ENCODE results near the gene DBN1. TPM values are rescaled to one million over a fixed set of nuclear protein-coding genes. Genes with fewer than 3 reads are reported as not detected.

The DBN1 gene
- total RNA-seq, 1 experiment from 2014 or later: 144 TPM

DNA sequence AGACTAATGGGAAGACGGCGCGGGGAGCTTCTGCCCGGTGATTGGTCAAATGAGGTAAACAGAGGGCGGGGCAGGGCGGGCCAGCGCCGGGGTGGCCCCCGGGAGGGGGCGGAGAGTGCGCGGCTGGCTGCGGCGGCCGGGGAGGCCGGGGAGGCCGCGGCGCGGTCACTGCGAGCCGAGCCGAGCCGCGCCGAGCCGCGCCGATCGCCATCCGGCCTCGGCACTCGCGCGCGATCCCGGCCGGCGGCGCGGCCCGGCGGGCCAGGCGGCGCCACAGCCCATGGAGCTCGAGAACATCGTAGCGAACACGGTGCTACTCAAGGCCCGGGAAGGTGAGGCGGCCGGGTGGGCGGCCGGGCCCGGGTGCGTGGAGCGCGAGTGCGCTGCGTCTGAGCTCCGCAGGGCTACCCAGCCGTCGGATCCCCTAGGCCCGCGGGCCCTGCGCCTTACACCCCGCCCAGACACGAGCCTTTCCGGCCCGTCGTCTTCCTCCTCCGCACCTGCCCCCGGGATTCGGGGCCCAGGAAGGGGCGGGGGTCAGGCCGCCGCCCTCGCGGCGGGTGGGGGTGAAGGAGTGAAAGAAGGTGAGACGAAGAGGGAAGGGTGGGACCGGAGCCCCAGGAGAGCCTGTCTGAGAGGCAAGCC lies 46.7 kb downstream of the DBN1 start, which contains the start of gene GRK6:
Gene GRK6, plus strand, starts transcription at position 111 of the 645 bp plus-strand sequence. Its CDS starts 170 bp downstream, at position 281.
- Histone ChIP-seq H3K9me3 (no peaks in the 10 kb centered on the region), H3K27me3 (replicated peaks; ENCODE audit: control insufficient read depth, insufficient read depth, low read length) (no peaks in the 10 kb centered on the region), H3K4me3 (ENCODE audit: low read depth, low read length) (peak within 1 kb of the TSS; percentile 97), H3K4me1 (peaks cover 15% of the 10 kb centered on the region), H3K36me3 (ENCODE audit: control insufficient read depth, insufficient read depth, low read length) (peaks cover 2% of the 10 kb centered on the region; the same call in 1 of the 2 replicates)
- Mint-ChIP-seq H3K9me3 (ENCODE audit: unreplicated experiment) (no peaks in the 10 kb centered on the region), H3K36me3 (ENCODE audit: insufficient read depth, unreplicated experiment) (peaks cover 18% of the 10 kb centered on the region), H3K27me3 (ENCODE audit: insufficient read depth, unreplicated experiment) (no peaks in the 10 kb centered on the region), H3K27ac (ENCODE audit: unreplicated experiment) (peak within 1 kb of the TSS; percentile 99), H3K4me3 (ENCODE audit: unreplicated experiment) (peak within 1 kb of the TSS; percentile 92), H3K4me1 (ENCODE audit: low read depth, unreplicated experiment) (peaks cover 12% of the 10 kb centered on the region)
- intact Hi-C loops (cut with micrococcal nuclease; ENCODE audit: unreplicated experiment): loop anchor here (1.0 to 2.0 kb wide), 4 partner anchors 20 to 71 kb away; partner anchors contain the start of genes PDLIM7 and PRR7
- ChIA-PET POLR2A (interaction anchor here (0.6 to 2.1 kb wide), 21 partner anchors 8 to 979 kb away, joined by 3 to 43 read pairs (median 5); partner anchors contain the start of genes LMAN2, MXD3, PDLIM7 and PRELID1), CTCF (interaction anchor here (0.5 to 2.7 kb wide), 18 partner anchors 10 to 1900 kb away, joined by 3 to 47 read pairs (median 6); partner anchors contain the start of genes FGFR4 and TSPAN17)
- no TSS peak for BruUV-seq (replicated peaks)
- TF ChIP-seq, protein P1, sequence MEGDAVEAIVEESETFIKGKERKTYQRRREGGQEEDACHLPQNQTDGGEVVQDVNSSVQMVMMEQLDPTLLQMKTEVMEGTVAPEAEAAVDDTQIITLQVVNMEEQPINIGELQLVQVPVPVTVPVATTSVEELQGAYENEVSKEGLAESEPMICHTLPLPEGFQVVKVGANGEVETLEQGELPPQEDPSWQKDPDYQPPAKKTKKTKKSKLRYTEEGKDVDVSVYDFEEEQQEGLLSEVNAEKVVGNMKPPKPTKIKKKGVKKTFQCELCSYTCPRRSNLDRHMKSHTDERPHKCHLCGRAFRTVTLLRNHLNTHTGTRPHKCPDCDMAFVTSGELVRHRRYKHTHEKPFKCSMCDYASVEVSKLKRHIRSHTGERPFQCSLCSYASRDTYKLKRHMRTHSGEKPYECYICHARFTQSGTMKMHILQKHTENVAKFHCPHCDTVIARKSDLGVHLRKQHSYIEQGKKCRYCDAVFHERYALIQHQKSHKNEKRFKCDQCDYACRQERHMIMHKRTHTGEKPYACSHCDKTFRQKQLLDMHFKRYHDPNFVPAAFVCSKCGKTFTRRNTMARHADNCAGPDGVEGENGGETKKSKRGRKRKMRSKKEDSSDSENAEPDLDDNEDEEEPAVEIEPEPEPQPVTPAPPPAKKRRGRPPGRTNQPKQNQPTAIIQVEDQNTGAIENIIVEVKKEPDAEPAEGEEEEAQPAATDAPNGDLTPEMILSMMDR (IDR thresholded peaks at IDR 0.05; ENCODE audit: insufficient read depth in 1 of 2, low read depth in 1 of 2, low read length in 1 of 2, severe bottlenecking in 1 of 2, unreplicated experiment in 1 of 2): no peak
- peak; percentile 41 to 54 for DNase-seq

DNA sequence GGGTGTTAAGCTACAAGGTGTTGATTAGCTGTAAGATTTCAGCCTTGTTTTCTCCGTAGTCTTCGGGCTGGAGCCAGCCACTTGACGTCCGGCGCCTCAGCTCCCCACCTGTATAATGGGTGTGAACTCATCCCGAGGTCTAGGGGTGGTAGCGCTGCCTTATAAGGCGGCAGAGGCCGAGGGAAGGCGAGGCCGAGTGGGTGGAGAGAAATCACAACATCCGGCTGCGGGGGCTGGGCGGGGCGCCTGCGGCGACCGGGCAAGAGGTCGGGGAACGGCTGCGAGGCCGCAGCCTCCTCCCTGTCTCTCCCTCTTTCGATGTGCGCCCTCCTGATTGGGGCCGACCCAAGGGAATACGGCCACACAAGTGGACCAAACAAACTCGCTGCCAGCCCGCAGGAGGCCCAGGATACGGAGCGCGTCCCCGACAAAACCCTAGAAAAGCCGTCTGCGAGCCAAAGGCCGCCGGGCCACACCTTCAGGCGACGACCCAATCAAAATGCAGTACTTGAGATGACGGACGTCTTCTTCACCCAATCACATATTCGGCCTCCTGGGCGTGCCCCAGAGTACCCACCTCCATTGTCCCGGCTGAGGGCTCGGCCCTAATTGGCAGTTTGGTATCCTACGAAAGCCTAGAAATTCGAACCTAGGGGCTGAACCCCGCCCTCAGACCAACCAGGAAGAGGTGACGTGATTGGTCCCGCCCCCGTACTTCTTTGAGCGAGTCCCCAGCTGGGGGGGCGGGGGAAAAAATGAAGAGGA lies 47.5 kb downstream of the DBN1 start:
- peak overlapping the region; percentile 59 for H3K4me3 ChIP-seq (ENCODE audit: low read depth, low read length)
- TSS peak; percentile 96 for BruUV-seq (replicated peaks)
- H3K9me3 ChIP-seq: no peaks in the 10 kb centered on the region
- H3K27me3 ChIP-seq (replicated peaks; ENCODE audit: control insufficient read depth, insufficient read depth, low read length): no peaks in the 10 kb centered on the region
- peaks cover 15% of the 10 kb centered on the region for H3K4me1 ChIP-seq
- Mint-ChIP-seq H3K9me3 (ENCODE audit: unreplicated experiment) (no peaks in the 10 kb centered on the region), H3K27ac (ENCODE audit: unreplicated experiment) (peak overlapping the region; percentile 99), H3K4me1 (ENCODE audit: low read depth, unreplicated experiment) (peaks cover 12% of the 10 kb centered on the region), H3K4me3 (ENCODE audit: unreplicated experiment) (peak overlapping the region; percentile 92), H3K36me3 (ENCODE audit: insufficient read depth, unreplicated experiment) (peaks cover 18% of the 10 kb centered on the region), H3K27me3 (ENCODE audit: insufficient read depth, unreplicated experiment) (no peaks in the 10 kb centered on the region)
- peaks cover 2% of the 10 kb centered on the region; the same call in 1 of the 2 replicates for H3K36me3 ChIP-seq (ENCODE audit: control insufficient read depth, insufficient read depth, low read length)
- ChIA-PET CTCF (interaction anchor here (0.5 to 2.7 kb wide), 17 partner anchors 10 to 1899 kb away, joined by 3 to 47 read pairs (median 6); partner anchors contain the start of genes FGFR4 and TSPAN17), POLR2A (interaction anchor here (0.6 to 2.1 kb wide), 22 partner anchors 9 to 978 kb away, joined by 3 to 43 read pairs (median 5); partner anchors contain the start of genes LMAN2, MXD3, PDLIM7 and PRELID1)
- TF ChIP-seq, protein P1 (IDR thresholded peaks at IDR 0.05; ENCODE audit: insufficient read depth in 1 of 2, low read depth in 1 of 2, low read length in 1 of 2, severe bottlenecking in 1 of 2, unreplicated experiment in 1 of 2): no peak
- DNase-seq: peak; percentile 100
- intact Hi-C loops (cut with micrococcal nuclease; ENCODE audit: unreplicated experiment): loop anchor here (1.0 to 2.0 kb wide), 4 partner anchors 21 to 71 kb away; partner anchors contain the start of genes PDLIM7 and PRR7

Data from Caco-2 (cell line).